GM12878 (cell line): ENCODE measurements around the gene CHMP3. TPM values are rescaled to one million over a fixed set of nuclear protein-coding genes. Genes with fewer than 3 reads are reported as not detected.

ENCODE experiments used
- ATAC-seq: fragments of 200-7000 bp; cut with Tn5 transposase; 3 replicates; pipeline ENCODE4 v1.9.1; 2020; ENCODE audit warnings: mild to moderate bottlenecking, moderate library complexity
- BruUV-seq: library from RNA; stranded (reverse); fragments of 400-500 nt; replicated peaks from 2 replicates; lab custom pipeline; 2021; lab: Mats Ljungman, UMichigan
- CTCF ChIA-PET: fragments of 300-600 bp; sonication (Branson Sonifier 250); formaldehyde crosslinking; extraction: SDS; loops from one replicate; lab custom pipeline; 2021; ENCODE audit warnings: inconsistent platforms; lab: Yijun Ruan, JAX
- POLR2A ChIA-PET: fragments of 350-600 bp; formaldehyde crosslinking; extraction: SDS; loops from one replicate; lab custom pipeline; 2021; ENCODE audit warnings: inconsistent platforms; lab: Charles Lee
- RAD21 ChIA-PET: fragments of 300-600 bp; sonication (Branson Sonifier 250); formaldehyde crosslinking; loops from one replicate; lab custom pipeline; 2023; ENCODE audit warnings: antibody characterized with exemption; ENCODE audit not compliant: unreplicated experiment; lab: Charles Lee
- SMC1A ChIA-PET: fragments of 300-600 bp; sonication (Branson Sonifier 250); formaldehyde crosslinking; loops from one replicate; lab custom pipeline; 2023; ENCODE audit not compliant: unreplicated experiment, uncharacterized antibody; lab: Charles Lee
- DNase-seq: peaks from one replicate; pipeline ENCODE4 v3.0.0-alpha.2; 2011; ENCODE audit warnings: low read depth, low spot score
- FAIRE-seq: peaks from 3 replicates; lab custom pipeline; 2011; peaks lifted over from hg19 to GRCh38; lab: Jason Lieb, UNC
- H2AFZ ChIP-seq: 2 replicates; pipeline ENCODE4 v1.6.0; 2011; ENCODE audit warnings: low read depth, low read length, control low read depth; ENCODE audit not compliant: control insufficient read depth
- H3K27ac ChIP-seq: 2 replicates; pipeline ENCODE4 v1.5.1; 2011; ENCODE audit warnings: control low read depth; ENCODE audit not compliant: control insufficient read depth, insufficient read depth
- H3K27me3 ChIP-seq, 2 experiments: replicated peaks in 1 of 2; 2 replicates each; pipeline versions ENCODE4 v1.6.0 to v1.6.1; 2011; ENCODE audit warnings: low read length in 1 of 2; ENCODE audit not compliant: control insufficient read depth in 2 of 2, insufficient read depth in 2 of 2
- H3K36me3 ChIP-seq, 2 experiments: 2 replicates each; pipeline ENCODE4 v1.5.1; 2011; ENCODE audit warnings: low read length in 1 of 2; ENCODE audit not compliant: control insufficient read depth in 2 of 2, insufficient read depth in 2 of 2
- H3K4me1 ChIP-seq: 2 replicates; pipeline ENCODE4 v1.6.1; 2011; ENCODE audit warnings: mild to moderate bottlenecking, low read length, moderate library complexity, mixed read lengths; ENCODE audit not compliant: control insufficient read depth, insufficient read depth
- H3K4me2 ChIP-seq: 2 replicates; pipeline ENCODE4 v1.6.0; 2011; ENCODE audit warnings: control low read depth; ENCODE audit not compliant: control insufficient read depth, insufficient read depth
- H3K4me3 ChIP-seq: fragments of 200-600 bp; sonication (generic); 2 replicates; pipeline ENCODE4 v1.5.1; 2016
- H3K79me2 ChIP-seq: 2 replicates; pipeline ENCODE4 v1.6.0; 2011; ENCODE audit warnings: low read length; ENCODE audit not compliant: control insufficient read depth, insufficient read depth
- H3K9ac ChIP-seq: 2 replicates; pipeline ENCODE4 v1.8.0; 2011; ENCODE audit warnings: low read length, control low read depth, mixed read lengths; ENCODE audit not compliant: control insufficient read depth, insufficient read depth
- H3K9me3 ChIP-seq: replicated peaks from 3 replicates; pipeline ENCODE4 v1.5.1; 2011; ENCODE audit warnings: mild to moderate bottlenecking, low read length; ENCODE audit not compliant: control insufficient read depth, insufficient read depth
- H4K20me1 ChIP-seq: 2 replicates; pipeline ENCODE4 v1.6.0; 2011; ENCODE audit not compliant: control insufficient read depth, insufficient read depth
- CBFB ChIP-seq: IDR thresholded peaks from 2 replicates; pipeline ENCODE4 v1.6.1; 2016; ENCODE audit warnings: antibody characterized with exemption, low read depth
- CBX3 ChIP-seq: fragments of 200-600 bp; sonication (generic); IDR thresholded peaks from 2 replicates; pipeline ENCODE4 v1.6.1; 2016; ENCODE audit warnings: low read depth, borderline replicate concordance
- EED ChIP-seq: sonication (generic); IDR thresholded peaks from 2 replicates; pipeline ENCODE4 v1.6.1; 2016; ENCODE audit warnings: antibody characterized with exemption, low read depth
- ETV6 ChIP-seq, 2 experiments: fragments of 450-650 bp in 1 of 2; IDR thresholded peaks in 1 of 2; conservative IDR thresholded peaks in 1 of 2; 2 replicates each; pipeline ENCODE4 v1.6.1; 2014; ENCODE audit warnings: antibody characterized with exemption in 1 of 2, borderline replicate concordance in 1 of 2, low read depth in 1 of 2, mild to moderate bottlenecking in 1 of 2, moderate library complexity in 1 of 2
- GATAD2B ChIP-seq: fragments of 450-650 bp; conservative IDR thresholded peaks from 2 replicates; pipeline ENCODE4 v1.6.1; 2017; ENCODE audit warnings: low read depth, mild to moderate bottlenecking, moderate library complexity
- HDAC6 ChIP-seq: fragments of 200-600 bp; sonication (generic); IDR thresholded peaks from one replicate; pipeline ENCODE4 v1.8.0; 2017; ENCODE audit warnings: antibody characterized with exemption; ENCODE audit not compliant: unreplicated experiment
- IKZF2 ChIP-seq, 2 experiments: fragments of 450-650 bp; IDR thresholded peaks; 2 replicates each; pipeline ENCODE4 v1.6.1; 2017; ENCODE audit warnings: mild to moderate bottlenecking in 2 of 2, moderate library complexity in 2 of 2
- LARP7 ChIP-seq: fragments of 450-650 bp; IDR thresholded peaks from 2 replicates; pipeline ENCODE4 v1.6.1; 2017; ENCODE audit warnings: mild to moderate bottlenecking
- PAX8 ChIP-seq: fragments of 450-650 bp; IDR thresholded peaks from 2 replicates; pipeline ENCODE4 v1.6.1; 2017; ENCODE audit warnings: mild to moderate bottlenecking, moderate library complexity
- SMAD5 ChIP-seq: IDR thresholded peaks from 2 replicates; pipeline ENCODE4 v1.6.1; 2016; ENCODE audit warnings: antibody characterized with exemption, low read depth
- ZBED1 ChIP-seq: IDR thresholded peaks from 2 replicates; pipeline ENCODE4 v1.6.1; 2016; ENCODE audit warnings: borderline replicate concordance
- ZNF24 ChIP-seq: fragments of 450-650 bp; IDR thresholded peaks from 2 replicates; pipeline ENCODE4 v1.6.1; 2017; ENCODE audit warnings: antibody characterized with exemption, mild to moderate bottlenecking
- ZNF274 ChIP-seq: IDR thresholded peaks from one replicate; pipeline ENCODE4 v1.8.0; 2011; ENCODE audit not compliant: insufficient read length, insufficient read depth
- in situ Hi-C: fragments of 300-500 bp; cut with MboI; formaldehyde crosslinking; loops from 9 replicates; pipeline ENCODE4 v1.14.3; 2018; ENCODE audit warnings: mixed read lengths
- intact Hi-C: fragments of 100-400 bp; cut with micrococcal nuclease; formaldehyde crosslinking; loops from one replicate; pipeline ENCODE4 v1.14.2; 2022; ENCODE audit not compliant: unreplicated experiment
- polyA plus RNA-seq, 11 experiments: library from polyadenylated mRNA; depleted of rRNA in 4 of 11; unstranded in 6 of 11; stranded (reverse) in 5 of 11; fragments of >200 nt; fragmentation: Nextera tagmentation in 4 of 11; fragmentation: Illumina TruSeq in 1 of 11; extraction: Ambion mirVana in 4 of 11; extraction: Trizol in 1 of 11; gene quantifications; 1 replicate in 1 of 11; 2 replicates in 10 of 11; pipeline versions ENCODE4 v1.2.1 to v1.2.3, GENCODE V29; 2011 to 2016; ENCODE audit warnings: inconsistent platforms in 2 of 11, missing spikeins in 2 of 11, low read depth in 1 of 11
- total RNA-seq, 4 experiments: library from RNA; depleted of rRNA in 3 of 4; stranded (reverse); fragments of >200 nt in 3 of 4; fragmentation: Illumina TruSeq in 1 of 4; extraction: Trizol in 1 of 4; gene quantifications; 2 replicates each; pipeline versions ENCODE4 v1.2.1 to v1.2.3, GENCODE V29; 2013 to 2021
- TF ChIP-seq, protein P1 (sequence below): fragments of 450-650 bp; IDR thresholded peaks from 2 replicates; pipeline ENCODE4 v1.6.1; 2017; ENCODE audit warnings: mild to moderate bottlenecking
- TF ChIP-seq, protein P2 (sequence below): fragments of 450-650 bp; IDR thresholded peaks from 2 replicates; pipeline ENCODE4 v1.6.1; 2017; ENCODE audit warnings: borderline replicate concordance

The CHMP3 gene
- total and polyA plus RNA-seq, 10 of the 15 experiments (the other 5 are each of a cell fraction or from before 2014, with no cell fraction given) = 22.5 to 56.8 (median 32.5) TPM

DNA sequence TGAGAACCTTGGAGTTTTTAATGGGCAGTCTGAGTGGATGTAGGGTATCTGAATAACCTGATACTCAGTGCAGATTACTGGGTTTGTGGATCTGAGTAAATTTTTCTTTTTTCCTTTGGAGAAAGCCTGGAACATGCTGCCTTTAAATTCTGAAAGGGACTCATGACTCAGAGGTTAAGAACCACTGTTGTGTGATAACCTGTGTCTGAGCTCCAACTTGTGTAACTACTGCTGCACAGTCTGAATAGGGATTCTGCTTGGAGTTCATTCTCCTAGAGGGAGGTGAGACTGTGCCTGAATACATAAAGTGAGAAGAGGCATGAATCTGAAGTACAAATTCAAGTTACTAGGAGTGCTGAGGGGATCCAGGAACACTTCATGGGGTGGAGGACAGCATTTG lies 85.9 kb downstream of the CHMP3 start:
- FAIRE-seq (no peak), ATAC-seq (no peak), DNase-seq (no peak)
- no TSS peak for BruUV-seq
- Histone ChIP-seq H2AFZ (no peak overlapping the region), H3K4me3 (no peak overlapping the region), H3K9ac (no peak overlapping the region), H3K4me1 (no peaks in the 10 kb centered on the region), H3K36me3 (peaks cover 13 to 47% of the 10 kb centered on the region in 2 experiments), H3K27me3 (no peaks in the 10 kb centered on the region), H4K20me1 (no peaks in the 10 kb centered on the region), H3K79me2 (no peaks in the 10 kb centered on the region), H3K27ac (no peak overlapping the region), H3K9me3 (no peaks in the 10 kb centered on the region), H3K4me2 (no peak overlapping the region)
- RAD21 ChIA-PET = no interaction called here
- CTCF ChIA-PET = no interaction called here
- in situ Hi-C loops (no loop called here), intact Hi-C loops (no loop called here)
- SMC1A ChIA-PET = no interaction called here
- POLR2A ChIA-PET = no interaction called here
- no peak for TF ChIP-seq SMAD5
- TF ChIP-seq ZNF24 = no peak
- TF ChIP-seq, protein P1, sequence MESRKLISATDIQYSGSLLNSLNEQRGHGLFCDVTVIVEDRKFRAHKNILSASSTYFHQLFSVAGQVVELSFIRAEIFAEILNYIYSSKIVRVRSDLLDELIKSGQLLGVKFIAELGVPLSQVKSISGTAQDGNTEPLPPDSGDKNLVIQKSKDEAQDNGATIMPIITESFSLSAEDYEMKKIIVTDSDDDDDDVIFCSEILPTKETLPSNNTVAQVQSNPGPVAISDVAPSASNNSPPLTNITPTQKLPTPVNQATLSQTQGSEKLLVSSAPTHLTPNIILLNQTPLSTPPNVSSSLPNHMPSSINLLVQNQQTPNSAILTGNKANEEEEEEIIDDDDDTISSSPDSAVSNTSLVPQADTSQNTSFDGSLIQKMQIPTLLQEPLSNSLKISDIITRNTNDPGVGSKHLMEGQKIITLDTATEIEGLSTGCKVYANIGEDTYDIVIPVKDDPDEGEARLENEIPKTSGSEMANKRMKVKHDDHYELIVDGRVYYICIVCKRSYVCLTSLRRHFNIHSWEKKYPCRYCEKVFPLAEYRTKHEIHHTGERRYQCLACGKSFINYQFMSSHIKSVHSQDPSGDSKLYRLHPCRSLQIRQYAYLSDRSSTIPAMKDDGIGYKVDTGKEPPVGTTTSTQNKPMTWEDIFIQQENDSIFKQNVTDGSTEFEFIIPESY = no peak
- TF ChIP-seq PAX8 = no peak
- TF ChIP-seq HDAC6 = no peak
- TF ChIP-seq EED = no peak
- TF ChIP-seq IKZF2 (IDR thresholded peaks at IDR 0.05) = no peak
- TF ChIP-seq, protein P2, sequence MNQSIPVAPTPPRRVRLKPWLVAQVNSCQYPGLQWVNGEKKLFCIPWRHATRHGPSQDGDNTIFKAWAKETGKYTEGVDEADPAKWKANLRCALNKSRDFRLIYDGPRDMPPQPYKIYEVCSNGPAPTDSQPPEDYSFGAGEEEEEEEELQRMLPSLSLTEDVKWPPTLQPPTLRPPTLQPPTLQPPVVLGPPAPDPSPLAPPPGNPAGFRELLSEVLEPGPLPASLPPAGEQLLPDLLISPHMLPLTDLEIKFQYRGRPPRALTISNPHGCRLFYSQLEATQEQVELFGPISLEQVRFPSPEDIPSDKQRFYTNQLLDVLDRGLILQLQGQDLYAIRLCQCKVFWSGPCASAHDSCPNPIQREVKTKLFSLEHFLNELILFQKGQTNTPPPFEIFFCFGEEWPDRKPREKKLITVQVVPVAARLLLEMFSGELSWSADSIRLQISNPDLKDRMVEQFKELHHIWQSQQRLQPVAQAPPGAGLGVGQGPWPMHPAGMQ = no peak
- no peak for TF ChIP-seq ZBED1
- TF ChIP-seq LARP7 = no peak
- TF ChIP-seq ETV6 (conservative IDR thresholded peaks at IDR 0.05 in 1 of 2, IDR thresholded peaks at IDR 0.05 in 1 of 2; ENCODE audit: borderline replicate concordance in 1 of 2, low read depth in 1 of 2) = no peak
- no peak for TF ChIP-seq CBFB
- no peak for TF ChIP-seq CBX3
- no peak for TF ChIP-seq GATAD2B
- no peak for TF ChIP-seq ZNF274
